K562 (cell line): Measurements from ENCODE around the gene LRRC47. TPM values are rescaled to one million over a fixed set of nuclear protein-coding genes. Genes with fewer than 3 reads are reported as not detected.

Source experiments
- BDP1 ChIP-seq: IDR thresholded peaks from 3 replicates; pipeline ENCODE4 v1.6.1; 2011; ENCODE audit not compliant: insufficient read length, insufficient read depth
- CHD1 ChIP-seq: fragments of 200-600 bp; sonication (generic); IDR thresholded peaks from one replicate; pipeline ENCODE4 v1.6.1; 2012; ENCODE audit warnings: mild to moderate bottlenecking, moderate library complexity, low read length, inconsistent platforms
- HMG20A ChIP-seq: fragments of 450-650 bp; formaldehyde crosslinking; conservative IDR thresholded peaks from 2 replicates; pipeline ENCODE4 v1.4.0; 2020; ENCODE audit warnings: mild to moderate bottlenecking, mixed read lengths
- HNRNPL ChIP-seq: fragments of 200-400 bp; formaldehyde crosslinking; IDR thresholded peaks from 2 replicates; pipeline ENCODE4 v1.6.1; 2017; ENCODE audit warnings: low read depth, mild to moderate bottlenecking, low read length
- KAT7 ChIP-seq: sonication (generic); formaldehyde crosslinking; IDR thresholded peaks from 2 replicates; pipeline ENCODE4 v1.8.0; 2022; ENCODE audit warnings: missing genetic modification reagents, mild to moderate bottlenecking, borderline replicate concordance
- ZBTB7A ChIP-seq: IDR thresholded peaks from 2 replicates; pipeline ENCODE4 v1.6.1; 2011; ENCODE audit warnings: low read depth, mild to moderate bottlenecking, low read length, moderate library complexity, borderline replicate concordance; ENCODE audit not compliant: control insufficient read depth
- ZNF232 ChIP-seq: sonication (generic); formaldehyde crosslinking; IDR thresholded peaks from 2 replicates; pipeline ENCODE4 v1.8.0; 2022; ENCODE audit warnings: mild to moderate bottlenecking, missing genetic modification reagents
- polyA plus RNA-seq, 8 experiments: library from polyadenylated mRNA; depleted of rRNA in 4 of 8; stranded (reverse) in 5 of 8; unstranded in 3 of 8; fragments of >200 nt; fragmentation: Nextera tagmentation in 2 of 8; fragmentation: Illumina TruSeq in 1 of 8; extraction: Ambion mirVana in 2 of 8; extraction: Trizol in 1 of 8; gene quantifications; 2 replicates each; pipeline versions ENCODE4 v1.2.1 to v1.2.3, GENCODE V29; 2011 to 2014; ENCODE audit warnings: inconsistent platforms in 1 of 8, missing spikeins in 1 of 8
- total RNA-seq, 7 experiments: library from RNA; depleted of rRNA in 6 of 7; stranded (reverse); fragments of >200 nt in 6 of 7; fragmentation: Illumina TruSeq in 2 of 7; extraction: Trizol in 2 of 7; gene quantifications; 2 replicates each; pipeline versions ENCODE4 v1.2.1 to v1.2.3, GENCODE V29; 2011 to 2021; ENCODE audit warnings: low replicate concordance in 1 of 7
- TF ChIP-seq, protein P1 (sequence below): sonication (generic); formaldehyde crosslinking; IDR thresholded peaks from 2 replicates; pipeline ENCODE4 v1.8.0; 2022; ENCODE audit warnings: mild to moderate bottlenecking, missing genetic modification reagents
- TF ChIP-seq, protein P2 (sequence below): fragments of 250-450 bp; sonication (Bioruptor Pico); IDR thresholded peaks from 2 replicates; pipeline ENCODE4 v1.4.0; 2020; ENCODE audit warnings: borderline replicate concordance
- TF ChIP-seq, protein P3 (sequence below), 2 experiments: fragments of 450-650 bp; conservative IDR thresholded peaks; 2 replicates each; pipeline ENCODE4 v1.6.1; 2017; ENCODE audit warnings: mild to moderate bottlenecking in 2 of 2, moderate library complexity in 2 of 2
- TF ChIP-seq, protein P4 (sequence below): fragments of 200-800 bp; sonication (Bioruptor generic); IDR thresholded peaks from 2 replicates; pipeline ENCODE4 v1.6.1; 2017; ENCODE audit warnings: missing genetic modification characterization, missing compliant biosample characterization
- TF ChIP-seq, protein P5 (sequence below): fragments of 450-650 bp; IDR thresholded peaks from 2 replicates; pipeline ENCODE4 v1.6.1; 2018; ENCODE audit warnings: mild to moderate bottlenecking, low read depth; ENCODE audit not compliant: partially characterized antibody
- TF ChIP-seq, protein P6 (sequence below): fragments of 250-450 bp; sonication (Bioruptor Pico); IDR thresholded peaks from 2 replicates; pipeline ENCODE4 v1.5.0; 2022; ENCODE audit warnings: mild to moderate bottlenecking
- TF ChIP-seq, protein P7 (sequence below), 2 experiments: IDR thresholded peaks; 2 replicates each; pipeline ENCODE4 v1.6.1; 2011; ENCODE audit warnings: borderline replicate concordance in 1 of 2, control low read depth in 1 of 2, low read depth in 1 of 2, low read length in 1 of 2, mild to moderate bottlenecking in 1 of 2, mixed read lengths in 1 of 2, moderate library complexity in 1 of 2; ENCODE audit not compliant: insufficient read depth in 1 of 2, insufficient read length in 1 of 2, poor library complexity in 1 of 2, severe bottlenecking in 1 of 2; ENCODE audit errors: extremely low read depth in 1 of 2

The LRRC47 gene
- total and polyA plus RNA-seq, 9 of the 15 experiments (the other 6 are each of a cell fraction or from before 2014, with no cell fraction given): 4.6 to 68.0 (median 35.9) TPM

DNA sequence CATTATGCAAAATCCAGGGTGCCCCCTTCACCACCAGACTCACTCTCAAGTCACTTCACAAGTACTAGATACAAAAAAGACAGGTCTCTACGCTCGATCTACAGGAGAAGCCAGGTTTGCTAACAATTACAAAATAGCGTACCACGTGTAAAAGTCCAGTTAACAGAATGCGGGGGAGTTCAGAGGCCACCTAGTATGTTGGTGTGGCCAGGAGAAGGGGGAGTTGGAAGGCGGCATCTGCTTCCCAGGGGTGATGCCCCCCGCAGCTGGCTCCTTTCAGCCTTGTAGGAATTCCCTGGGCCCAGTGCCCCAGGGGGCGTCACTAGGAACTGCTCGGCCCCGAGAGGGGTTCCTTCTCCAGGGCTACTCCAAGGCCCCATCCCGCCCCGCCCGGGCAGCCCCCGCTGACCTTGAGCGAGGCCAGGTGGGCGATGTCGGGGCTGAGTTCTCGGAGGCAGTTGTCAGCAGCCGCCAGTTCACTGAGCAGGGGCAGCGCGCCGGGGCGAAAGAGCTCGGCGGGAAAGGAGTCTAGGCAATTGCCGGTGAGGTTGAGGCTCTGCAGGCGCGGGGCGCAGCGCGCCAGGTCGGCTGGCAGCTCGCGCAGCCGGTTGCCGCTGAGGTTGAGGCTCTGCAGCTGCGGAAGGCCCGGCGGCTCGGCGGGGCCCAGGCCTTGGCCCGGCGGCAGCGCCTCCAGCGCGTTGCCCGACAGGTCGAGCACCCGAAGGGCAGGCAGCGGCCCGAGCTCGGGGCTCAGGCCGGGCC, 664 bp downstream of the LRRC47 start (continued):
- TF ChIP-seq, protein P1, sequence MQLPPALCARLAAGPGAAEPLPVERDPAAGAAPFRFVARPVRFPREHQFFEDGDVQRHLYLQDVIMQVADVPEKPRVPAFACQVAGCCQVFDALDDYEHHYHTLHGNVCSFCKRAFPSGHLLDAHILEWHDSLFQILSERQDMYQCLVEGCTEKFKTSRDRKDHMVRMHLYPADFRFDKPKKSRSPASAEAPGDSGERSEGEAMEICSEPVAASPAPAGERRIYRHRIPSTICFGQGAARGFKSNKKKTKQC: 0 out of 2 replicates have a peak, but pooled peaks have one; percentile 12
- TF ChIP-seq KAT7 (CRISPR knock-in tag) (no peak; the same call in 1 of the 2 replicates), ZBTB7A (0 out of 2 replicates have a peak, but pooled peaks have one; percentile 35), ZNF232 (CRISPR knock-in tag) (no peak), HNRNPL (0 out of 2 replicates have a peak, but pooled peaks have one; percentile 2), HMG20A (CRISPR knock-in tag) (no peak), CHD1 (peak; percentile 96), BDP1 (no peak)
- TF ChIP-seq, protein P2, sequence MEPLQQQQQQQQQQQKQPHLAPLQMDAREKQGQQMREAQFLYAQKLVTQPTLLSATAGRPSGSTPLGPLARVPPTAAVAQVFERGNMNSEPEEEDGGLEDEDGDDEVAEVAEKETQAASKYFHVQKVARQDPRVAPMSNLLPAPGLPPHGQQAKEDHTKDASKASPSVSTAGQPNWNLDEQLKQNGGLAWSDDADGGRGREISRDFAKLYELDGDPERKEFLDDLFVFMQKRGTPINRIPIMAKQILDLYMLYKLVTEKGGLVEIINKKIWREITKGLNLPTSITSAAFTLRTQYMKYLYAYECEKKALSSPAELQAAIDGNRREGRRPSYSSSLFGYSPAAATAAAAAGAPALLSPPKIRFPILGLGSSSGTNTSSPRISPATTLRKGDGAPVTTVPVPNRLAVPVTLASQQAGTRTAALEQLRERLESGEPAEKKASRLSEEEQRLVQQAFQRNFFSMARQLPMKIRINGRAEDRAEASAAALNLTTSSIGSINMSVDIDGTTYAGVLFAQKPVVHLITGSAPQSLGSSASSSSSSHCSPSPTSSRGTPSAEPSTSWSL (CRISPR knock-in tag): no peak
- TF ChIP-seq, protein P3, sequence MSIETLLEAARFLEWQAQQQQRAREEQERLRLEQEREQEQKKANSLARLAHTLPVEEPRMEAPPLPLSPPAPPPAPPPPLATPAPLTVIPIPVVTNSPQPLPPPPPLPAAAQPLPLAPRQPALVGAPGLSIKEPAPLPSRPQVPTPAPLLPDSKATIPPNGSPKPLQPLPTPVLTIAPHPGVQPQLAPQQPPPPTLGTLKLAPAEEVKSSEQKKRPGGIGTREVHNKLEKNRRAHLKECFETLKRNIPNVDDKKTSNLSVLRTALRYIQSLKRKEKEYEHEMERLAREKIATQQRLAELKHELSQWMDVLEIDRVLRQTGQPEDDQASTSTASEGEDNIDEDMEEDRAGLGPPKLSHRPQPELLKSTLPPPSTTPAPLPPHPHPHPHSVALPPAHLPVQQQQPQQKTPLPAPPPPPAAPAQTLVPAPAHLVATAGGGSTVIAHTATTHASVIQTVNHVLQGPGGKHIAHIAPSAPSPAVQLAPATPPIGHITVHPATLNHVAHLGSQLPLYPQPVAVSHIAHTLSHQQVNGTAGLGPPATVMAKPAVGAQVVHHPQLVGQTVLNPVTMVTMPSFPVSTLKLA (conservative IDR thresholded peaks at IDR 0.05): peak; percentile 30 to 51; a peak in 2 of 4 replicates
- TF ChIP-seq, protein P4, sequence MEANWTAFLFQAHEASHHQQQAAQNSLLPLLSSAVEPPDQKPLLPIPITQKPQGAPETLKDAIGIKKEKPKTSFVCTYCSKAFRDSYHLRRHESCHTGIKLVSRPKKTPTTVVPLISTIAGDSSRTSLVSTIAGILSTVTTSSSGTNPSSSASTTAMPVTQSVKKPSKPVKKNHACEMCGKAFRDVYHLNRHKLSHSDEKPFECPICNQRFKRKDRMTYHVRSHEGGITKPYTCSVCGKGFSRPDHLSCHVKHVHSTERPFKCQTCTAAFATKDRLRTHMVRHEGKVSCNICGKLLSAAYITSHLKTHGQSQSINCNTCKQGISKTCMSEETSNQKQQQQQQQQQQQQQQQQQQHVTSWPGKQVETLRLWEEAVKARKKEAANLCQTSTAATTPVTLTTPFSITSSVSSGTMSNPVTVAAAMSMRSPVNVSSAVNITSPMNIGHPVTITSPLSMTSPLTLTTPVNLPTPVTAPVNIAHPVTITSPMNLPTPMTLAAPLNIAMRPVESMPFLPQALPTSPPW: no peak
- TF ChIP-seq, protein P5, sequence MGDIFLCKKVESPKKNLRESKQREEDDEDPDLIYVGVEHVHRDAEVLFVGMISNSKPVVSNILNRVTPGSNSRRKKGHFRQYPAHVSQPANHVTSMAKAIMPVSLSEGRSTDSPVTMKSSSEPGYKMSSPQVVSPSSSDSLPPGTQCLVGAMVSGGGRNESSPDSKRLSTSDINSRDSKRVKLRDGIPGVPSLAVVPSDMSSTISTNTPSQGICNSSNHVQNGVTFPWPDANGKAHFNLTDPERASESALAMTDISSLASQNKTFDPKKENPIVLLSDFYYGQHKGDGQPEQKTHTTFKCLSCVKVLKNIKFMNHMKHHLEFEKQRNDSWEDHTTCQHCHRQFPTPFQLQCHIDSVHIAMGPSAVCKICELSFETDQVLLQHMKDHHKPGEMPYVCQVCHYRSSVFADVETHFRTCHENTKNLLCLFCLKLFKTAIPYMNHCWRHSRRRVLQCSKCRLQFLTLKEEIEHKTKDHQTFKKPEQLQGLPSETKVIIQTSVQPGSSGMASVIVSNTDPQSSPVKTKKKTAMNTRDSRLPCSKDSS: no peak
- TF ChIP-seq, protein P6, sequence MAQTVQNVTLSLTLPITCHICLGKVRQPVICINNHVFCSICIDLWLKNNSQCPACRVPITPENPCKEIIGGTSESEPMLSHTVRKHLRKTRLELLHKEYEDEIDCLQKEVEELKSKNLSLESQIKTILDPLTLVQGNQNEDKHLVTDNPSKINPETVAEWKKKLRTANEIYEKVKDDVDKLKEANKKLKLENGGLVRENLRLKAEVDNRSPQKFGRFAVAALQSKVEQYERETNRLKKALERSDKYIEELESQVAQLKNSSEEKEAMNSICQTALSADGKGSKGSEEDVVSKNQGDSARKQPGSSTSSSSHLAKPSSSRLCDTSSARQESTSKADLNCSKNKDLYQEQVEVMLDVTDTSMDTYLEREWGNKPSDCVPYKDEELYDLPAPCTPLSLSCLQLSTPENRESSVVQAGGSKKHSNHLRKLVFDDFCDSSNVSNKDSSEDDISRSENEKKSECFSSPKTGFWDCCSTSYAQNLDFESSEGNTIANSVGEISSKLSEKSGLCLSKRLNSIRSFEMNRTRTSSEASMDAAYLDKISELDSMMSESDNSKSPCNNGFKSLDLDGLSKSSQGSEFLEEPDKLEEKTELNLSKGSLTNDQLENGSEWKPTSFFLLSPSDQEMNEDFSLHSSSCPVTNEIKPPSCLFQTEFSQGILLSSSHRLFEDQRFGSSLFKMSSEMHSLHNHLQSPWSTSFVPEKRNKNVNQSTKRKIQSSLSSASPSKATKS: no peak
- TF ChIP-seq, protein P7, sequence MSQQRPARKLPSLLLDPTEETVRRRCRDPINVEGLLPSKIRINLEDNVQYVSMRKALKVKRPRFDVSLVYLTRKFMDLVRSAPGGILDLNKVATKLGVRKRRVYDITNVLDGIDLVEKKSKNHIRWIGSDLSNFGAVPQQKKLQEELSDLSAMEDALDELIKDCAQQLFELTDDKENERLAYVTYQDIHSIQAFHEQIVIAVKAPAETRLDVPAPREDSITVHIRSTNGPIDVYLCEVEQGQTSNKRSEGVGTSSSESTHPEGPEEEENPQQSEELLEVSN (IDR thresholded peaks at IDR 0.05; ENCODE audit: borderline replicate concordance in 1 of 2, extremely low read depth in 1 of 2, insufficient read depth in 1 of 2, insufficient read length in 1 of 2, low read depth in 1 of 2, low read length in 1 of 2, poor library complexity in 1 of 2, severe bottlenecking in 1 of 2): peak in 1 of 2 experiments; percentile 31
